OCI-LY3 (cell line): ENCODE results near the gene PRODH2.

ENCODE experiments used
- H2AFZ ChIP-seq: fragments of 200-600, 300-600 bp; shearing (Covaris generic); 2 replicates; pipeline ENCODE4 v1.6.0; 2014; ENCODE audit warnings: antibody characterized with exemption, low read depth, low read length
- H3K27ac ChIP-seq: fragments of 200-600, 300-600 bp; sonication (generic); 2 replicates; pipeline ENCODE4 v1.5.1; 2014; ENCODE audit warnings: mild to moderate bottlenecking, low read length, moderate library complexity, mixed read lengths
- H3K27me3 ChIP-seq: fragments of 200-600, 300-600 bp; sonication (generic); 2 replicates; pipeline ENCODE4 v1.6.1; 2014; ENCODE audit warnings: low read depth, low read length, mixed read lengths
- H3K36me3 ChIP-seq: fragments of 200-600, 300-600 bp; sonication (generic); replicated peaks from 2 replicates; pipeline ENCODE3; 2014; ENCODE audit warnings: low read depth, low read length, mixed read lengths
- H3K4me1 ChIP-seq: fragments of 300-600, 200-600 bp; sonication (generic); 2 replicates; pipeline ENCODE4 v1.6.1; 2014; ENCODE audit warnings: low read length, mixed read lengths
- H3K4me2 ChIP-seq: fragments of 200-600, 300-600 bp; sonication (generic); 2 replicates; pipeline ENCODE4 v1.6.1; 2014; ENCODE audit warnings: low read length, mixed read lengths
- H3K4me3 ChIP-seq: fragments of 300-600, 200-600 bp; sonication (generic); 2 replicates; pipeline ENCODE4 v1.5.1; 2014; ENCODE audit warnings: antibody characterized with exemption, mild to moderate bottlenecking, low read length, moderate library complexity
- H3K79me2 ChIP-seq: fragments of 300-600, 200-600 bp; shearing (Covaris generic); 2 replicates; pipeline ENCODE4 v1.6.1; 2014; ENCODE audit warnings: mild to moderate bottlenecking, low read length, mixed read lengths
- H3K9ac ChIP-seq: fragments of 300-600, 200-600 bp; shearing (Covaris generic); 2 replicates; pipeline ENCODE4 v1.6.0; 2014; ENCODE audit warnings: mild to moderate bottlenecking, low read length, moderate library complexity
- H3K9me3 ChIP-seq: fragments of 200-600, 300-600 bp; shearing (Covaris generic); 2 replicates; pipeline ENCODE4 v1.6.1; 2014; ENCODE audit warnings: low read length, mixed read lengths; ENCODE audit not compliant: insufficient read depth
- H4K20me1 ChIP-seq: fragments of 200-600, 300-600 bp; sonication (generic); 2 replicates; pipeline ENCODE4 v1.6.1; 2016; ENCODE audit warnings: low read length, mixed read lengths; ENCODE audit not compliant: insufficient read depth
- CTCF ChIP-seq: fragments of 200-600, 300-600 bp; sonication (generic); IDR thresholded peaks from 2 replicates; pipeline ENCODE4 v1.5.1; 2014; ENCODE audit warnings: antibody characterized with exemption, low read length, low read depth
- EZH2phosphoT487 ChIP-seq: fragments of 200-600 bp; shearing (Covaris generic); IDR thresholded peaks from 2 replicates; pipeline ENCODE4 v1.6.1; 2018; ENCODE audit warnings: antibody characterized with exemption, mixed run types, low read depth

PRODH2 gene

GRCh38 chr19:35776102-35776788, 36.4 kb downstream of the PRODH2 start:
- Histone ChIP-seq H3K4me1 (peaks cover 23% of the 10 kb centered on the region), H4K20me1 (no peaks in the 10 kb centered on the region), H3K4me3 (peak overlapping the region; percentile 79), H3K9me3 (no peaks in the 10 kb centered on the region), H3K4me2 (peak overlapping the region; percentile 76), H3K27me3 (no peaks in the 10 kb centered on the region), H3K9ac (peak overlapping the region; percentile 60), H3K27ac (no peak overlapping the region), H3K79me2 (no peaks in the 10 kb centered on the region), H2AFZ (no peak overlapping the region), H3K36me3 (no peaks in the 10 kb centered on the region)
- TF ChIP-seq EZH2phosphoT487: no peak
- TF ChIP-seq CTCF: no peak

GRCh38 chr19:35775298-35776101, 37.1 kb downstream of the PRODH2 start, which contains the start of gene ARHGAP33:
Gene ARHGAP33 (plus strand): TSS chr19:35775564. CDS start chr19:35775659, 95 bp downstream.
- Histone ChIP-seq H2AFZ (no peak within 1 kb of the TSS; the same call in 1 of the 2 replicates), H3K79me2 (no peaks in the 10 kb centered on the region), H3K4me3 (peak within 1 kb of the TSS; percentile 79), H3K9me3 (no peaks in the 10 kb centered on the region), H3K27ac (no peak within 1 kb of the TSS), H3K27me3 (no peaks in the 10 kb centered on the region), H3K4me2 (peak within 1 kb of the TSS; percentile 76), H3K4me1 (peaks cover 23% of the 10 kb centered on the region), H4K20me1 (no peaks in the 10 kb centered on the region), H3K36me3 (no peaks in the 10 kb centered on the region), H3K9ac (peak within 1 kb of the TSS; percentile 60)
- TF ChIP-seq CTCF: no peak

GRCh38 chr19:35775046-35775297, 37.7 kb downstream of the PRODH2 start:
- H3K4me3 ChIP-seq: peak overlapping the region; percentile 79
- no peaks in the 10 kb centered on the region for H3K27me3 ChIP-seq
- H3K4me2 ChIP-seq: peak overlapping the region; percentile 76
- H3K9ac ChIP-seq: no peak overlapping the region
- H2AFZ ChIP-seq: no peak overlapping the region
- no peak overlapping the region for H3K27ac ChIP-seq
- H3K9me3 ChIP-seq: no peaks in the 10 kb centered on the region
- no peaks in the 10 kb centered on the region for H3K36me3 ChIP-seq
- peaks cover 22% of the 10 kb centered on the region for H3K4me1 ChIP-seq
- no peaks in the 10 kb centered on the region for H4K20me1 ChIP-seq
- TF ChIP-seq EZH2phosphoT487: no peak
- no peak for TF ChIP-seq CTCF
- H3K79me2 ChIP-seq: no peaks in the 10 kb centered on the region

- no peak overlapping the region for H2AFZ ChIP-seq
- H3K9ac ChIP-seq: no peak overlapping the region
- H3K4me3 ChIP-seq: peak overlapping the region; percentile 79
- no peaks in the 10 kb centered on the region for H3K27me3 ChIP-seq
- H3K9me3 ChIP-seq: no peaks in the 10 kb centered on the region
- H3K4me1 ChIP-seq: peaks cover 17% of the 10 kb centered on the region
- peak overlapping the region; percentile 76 for H3K4me2 ChIP-seq
- TF ChIP-seq EZH2phosphoT487 (no peak), CTCF (no peak)
- H3K27ac ChIP-seq: no peak overlapping the region
- no peaks in the 10 kb centered on the region for H4K20me1 ChIP-seq
- H3K79me2 ChIP-seq: no peaks in the 10 kb centered on the region
- H3K36me3 ChIP-seq: no peaks in the 10 kb centered on the region
Observed at GRCh38 chr19:35774274-35775045, 38.2 kb downstream of the PRODH2 start.
